ENCODE data around the gene LMNTD1.

DNA sequence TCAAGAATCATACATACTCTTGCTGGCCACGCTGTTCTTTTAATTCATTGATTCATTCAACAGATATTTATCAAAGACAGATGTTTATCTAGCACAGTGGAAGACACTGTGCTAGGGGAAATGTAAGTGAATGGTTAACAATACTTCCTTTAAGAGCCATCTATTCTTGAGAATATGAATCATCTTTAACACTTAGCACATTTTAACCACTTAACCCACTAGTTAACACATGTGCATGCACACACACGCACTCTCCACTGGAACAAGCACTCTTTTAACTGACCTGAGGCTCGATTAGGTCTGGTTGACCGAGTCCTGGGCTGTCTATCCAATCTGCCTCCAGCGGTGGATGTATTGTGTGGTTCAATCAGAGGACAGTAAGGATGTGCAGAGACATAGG is 34.6 kb downstream of the LMNTD1 start:
- TF ChIP-seq CTCF (IDR thresholded peaks at IDR 0.05) (no peak), EP300 (IDR thresholded peaks at IDR 0.05) (no peak), POLR2A (IDR thresholded peaks at IDR 0.05) (no peak)
